SK-N-SH (cell line): ENCODE results near the gene SETD7. TPM values are rescaled to one million over a fixed set of nuclear protein-coding genes. Genes with fewer than 3 reads are reported as not detected.

Source experiments
- CTCF ChIA-PET: fragments of 300-600, 350-600 bp; formaldehyde crosslinking; extraction: SDS; loops from one replicate; lab custom pipeline; 2021; lab: Yijun Ruan, JAX
- POLR2A ChIA-PET: fragments of 350-600 bp; sonication (Branson Sonifier 250); formaldehyde crosslinking; extraction: SDS; loops from one replicate; lab custom pipeline; 2020; ENCODE audit warnings: antibody characterized with exemption, inconsistent platforms; lab: Yijun Ruan, JAX
- DNase-seq: peaks from one replicate; pipeline ENCODE4 v3.0.0; 2012
- H2AFZ ChIP-seq: fragments of 200-600 bp; sonication (generic); 2 replicates; pipeline ENCODE4 v1.8.1; 2016; ENCODE audit warnings: antibody characterized with exemption, mild to moderate bottlenecking, low read depth
- H3F3A ChIP-seq: fragments of 200-600 bp; sonication (generic); replicated peaks from 2 replicates; pipeline ENCODE3; 2016; ENCODE audit warnings: antibody characterized with exemption, mild to moderate bottlenecking; ENCODE audit not compliant: insufficient read depth
- H3K27ac ChIP-seq, 2 experiments: fragments of 200-500 bp in 1 of 2; fragments of 200-600 bp in 1 of 2; sonication (Bioruptor generic) in 1 of 2; sonication (generic), shearing (Covaris generic) in 1 of 2; 2 replicates each; pipeline versions ENCODE4 v1.5.1 to v1.6.1; 2014 to 2016; ENCODE audit warnings: low read depth in 2 of 2, inconsistent platforms in 1 of 2, low read length in 1 of 2, mild to moderate bottlenecking in 1 of 2, mixed read lengths in 1 of 2
- H3K27me3 ChIP-seq: fragments of 200-600 bp; sonication (generic), shearing (Covaris generic); 2 replicates; pipeline ENCODE4 v1.6.1; 2016; ENCODE audit warnings: mixed run types; ENCODE audit not compliant: insufficient read depth
- H3K36me3 ChIP-seq, 2 experiments: fragments of 200-500 bp in 1 of 2; fragments of 200-600 bp in 1 of 2; sonication (Bioruptor generic) in 1 of 2; sonication (generic) in 1 of 2; replicated peaks in 1 of 2; 2 replicates each; pipeline versions ENCODE3 to v1.5.1; 2014 to 2016; ENCODE audit warnings: low read length in 1 of 2, mild to moderate bottlenecking in 1 of 2; ENCODE audit not compliant: insufficient read depth in 2 of 2, control insufficient read depth in 1 of 2
- H3K4me1 ChIP-seq, 2 experiments: fragments of 200-500 bp in 1 of 2; fragments of 200-600 bp in 1 of 2; sonication (Bioruptor generic) in 1 of 2; sonication (generic), shearing (Covaris generic) in 1 of 2; 2 replicates each; pipeline versions ENCODE4 v1.5.1 to v1.6.1; 2014 to 2016; ENCODE audit warnings: low read depth in 1 of 2, low read length in 1 of 2, mixed run types in 1 of 2; ENCODE audit not compliant: insufficient read depth in 2 of 2, control insufficient read depth in 1 of 2
- H3K4me2 ChIP-seq: fragments of 200-600 bp; sonication (generic), shearing (Covaris generic); 2 replicates; pipeline ENCODE4 v1.6.1; 2017; ENCODE audit warnings: mixed run types
- H3K4me3 ChIP-seq, 2 experiments: fragments of 200-500 bp in 1 of 2; fragments of 200-600 bp in 1 of 2; sonication (Bioruptor generic) in 1 of 2; sonication (generic), shearing (Covaris generic) in 1 of 2; 2 replicates each; pipeline versions ENCODE4 v1.5.1 to v1.8.1; 2014 to 2016; ENCODE audit warnings: low read depth in 2 of 2, inconsistent platforms in 1 of 2, low read length in 1 of 2, mild to moderate bottlenecking in 1 of 2, mixed read lengths in 1 of 2, moderate library complexity in 1 of 2
- H3K79me2 ChIP-seq: fragments of 200-600 bp; sonication (generic); 2 replicates; pipeline ENCODE4 v1.8.1; 2017; ENCODE audit warnings: mild to moderate bottlenecking; ENCODE audit not compliant: insufficient read depth
- H3K9ac ChIP-seq: fragments of 200-600 bp; sonication (generic); 2 replicates; pipeline ENCODE4 v1.6.1; 2017; ENCODE audit warnings: mixed run types
- H3K9me2 ChIP-seq: fragments of 200-600 bp; sonication (generic); 2 replicates; pipeline ENCODE4 v1.6.1; 2017; ENCODE audit warnings: mixed run types
- H3K9me3 ChIP-seq: fragments of 200-600 bp; sonication (generic); 2 replicates; pipeline ENCODE4 v1.6.1; 2017; ENCODE audit warnings: mixed run types, mild to moderate bottlenecking, moderate library complexity
- H4K20me1 ChIP-seq: fragments of 200-600 bp; sonication (generic); 2 replicates; pipeline ENCODE4 v1.6.1; 2017; ENCODE audit warnings: mild to moderate bottlenecking, mixed run types; ENCODE audit not compliant: insufficient read depth
- CHD2 ChIP-seq: fragments of 150-350 bp; IDR thresholded peaks from 2 replicates; pipeline ENCODE4 v1.6.1; 2018; ENCODE audit warnings: low read length; ENCODE audit not compliant: partially characterized antibody
- CTCF ChIP-seq: fragments of 200-600 bp; sonication (generic); IDR thresholded peaks from 2 replicates; pipeline ENCODE4 v1.6.1; 2017; ENCODE audit warnings: antibody characterized with exemption, mild to moderate bottlenecking, moderate library complexity
- EP300 ChIP-seq, 2 experiments: IDR thresholded peaks; 2 replicates each; pipeline versions ENCODE4 v1.4.0 to v1.6.1; 2012; ENCODE audit warnings: borderline replicate concordance in 1 of 2, low read depth in 1 of 2, low read length in 1 of 2
- EZH2phosphoT487 ChIP-seq: fragments of 200-600 bp; sonication (generic); IDR thresholded peaks from 2 replicates; pipeline ENCODE4 v1.6.1; 2017; ENCODE audit warnings: low read depth, mixed run types, mild to moderate bottlenecking, antibody characterized with exemption, moderate library complexity, borderline replicate concordance
- FOSL2 ChIP-seq: IDR thresholded peaks from 2 replicates; pipeline ENCODE4 v1.4.0; 2012; ENCODE audit warnings: low read depth, mild to moderate bottlenecking, moderate library complexity, borderline replicate concordance
- FOXJ3 ChIP-seq: sonication (generic); formaldehyde crosslinking; IDR thresholded peaks from 2 replicates; pipeline ENCODE4 v1.5.1; 2020; ENCODE audit warnings: mild to moderate bottlenecking, missing genetic modification reagents
- GABPA ChIP-seq: IDR thresholded peaks from 2 replicates; pipeline ENCODE4 v1.4.0; 2012; ENCODE audit warnings: low read depth, mild to moderate bottlenecking
- GATA2 ChIP-seq: sonication (generic); formaldehyde crosslinking; IDR thresholded peaks from 2 replicates; pipeline ENCODE4 v1.5.0; 2020; ENCODE audit warnings: mild to moderate bottlenecking, missing genetic modification reagents
- JUND ChIP-seq: IDR thresholded peaks from 2 replicates; pipeline ENCODE4 v1.4.0; 2012
- MAX ChIP-seq: IDR thresholded peaks from 2 replicates; pipeline ENCODE4 v1.4.0; 2012; ENCODE audit warnings: low read depth
- MEF2A ChIP-seq: IDR thresholded peaks from 2 replicates; pipeline ENCODE4 v1.4.0; 2012; ENCODE audit warnings: low read depth, borderline replicate concordance
- MXI1 ChIP-seq: IDR thresholded peaks from 2 replicates; pipeline ENCODE4 v1.6.1; 2012; ENCODE audit warnings: mild to moderate bottlenecking, low read depth, low read length, improper control_type of control experiment
- NRF1 ChIP-seq: IDR thresholded peaks from 2 replicates; pipeline ENCODE4 v1.6.1; 2012; ENCODE audit warnings: low read depth, mild to moderate bottlenecking, low read length
- RAD21 ChIP-seq: IDR thresholded peaks from 2 replicates; pipeline ENCODE4 v1.6.1; 2012; ENCODE audit warnings: mild to moderate bottlenecking, low read length
- RCOR1 ChIP-seq: fragments of 150-350 bp; IDR thresholded peaks from 2 replicates; pipeline ENCODE4 v1.6.1; 2017; ENCODE audit warnings: antibody characterized with exemption, low read length
- SIN3A ChIP-seq: IDR thresholded peaks from 2 replicates; pipeline ENCODE4 v1.6.1; 2012; ENCODE audit warnings: low read depth, mild to moderate bottlenecking, low read length, moderate library complexity, borderline replicate concordance
- SMC3 ChIP-seq: IDR thresholded peaks from 2 replicates; pipeline ENCODE4 v1.6.1; 2012; ENCODE audit warnings: low read depth, low read length, improper control_type of control experiment
- TAF1 ChIP-seq: IDR thresholded peaks from 2 replicates; pipeline ENCODE4 v1.6.1; 2012; ENCODE audit warnings: low read depth, mild to moderate bottlenecking, low read length, moderate library complexity, borderline replicate concordance
- TCF12 ChIP-seq: IDR thresholded peaks from 2 replicates; pipeline ENCODE4 v1.4.0; 2012
- USF1 ChIP-seq: IDR thresholded peaks from 2 replicates; pipeline ENCODE4 v1.4.0; 2012; ENCODE audit warnings: low read depth, borderline replicate concordance
- YY1 ChIP-seq: IDR thresholded peaks from 2 replicates; pipeline ENCODE4 v1.4.0; 2012; ENCODE audit warnings: low read depth, mild to moderate bottlenecking
- ZBTB33 ChIP-seq: IDR thresholded peaks from 2 replicates; pipeline ENCODE4 v1.4.0; 2012; ENCODE audit warnings: low read depth, borderline replicate concordance
- WGBS: methylation state at CpG from one replicate; pipeline ENCODE4 v1.1.6; 2017; ENCODE audit warnings: low lambda C conversion rate; 5-methylcytosine and 5-hydroxymethylcytosine counted together
- polyA plus RNA-seq, 3 experiments: library from polyadenylated mRNA; depleted of rRNA; stranded (reverse); fragments of >200 nt; gene quantifications; 2 replicates each; pipeline ENCODE4 v1.2.3, GENCODE V29; 2012

SETD7 gene
- polyA plus RNA-seq, 1 of the 3 experiments (the other 2 are of a cell fraction): 5.0 TPM

GRCh38 chr4:139501927-139502899, 53.8 kb downstream of the SETD7 start:
- no peaks in the 10 kb centered on the region for H3K27me3 ChIP-seq
- 90% methylated on average over 13 of the region's 13 CpGs for WGBS
- H2AFZ ChIP-seq: no peak overlapping the region
- H3K79me2 ChIP-seq: no peaks in the 10 kb centered on the region
- H4K20me1 ChIP-seq: no peaks in the 10 kb centered on the region
- no peaks in the 10 kb centered on the region for H3F3A ChIP-seq
- POLR2A ChIA-PET: no interaction called here
- H3K4me2 ChIP-seq: no peak overlapping the region
- H3K4me3 ChIP-seq: no peak overlapping the region
- no peak for DNase-seq
- H3K9me2 ChIP-seq: no peaks in the 10 kb centered on the region
- TF ChIP-seq TCF12: no peak
- no peak for TF ChIP-seq MEF2A
- no peak for TF ChIP-seq FOXJ3 (CRISPR knock-in tag)
- no peak for TF ChIP-seq SIN3A
- TF ChIP-seq RCOR1: no peak
- no peak for TF ChIP-seq TAF1
- TF ChIP-seq MXI1: no peak
- TF ChIP-seq SMC3: no peak
- TF ChIP-seq JUND: no peak
- no peak for TF ChIP-seq GABPA
- no peak for TF ChIP-seq CHD2
- no peak for TF ChIP-seq EP300 (IDR thresholded peaks at IDR 0.05; ENCODE audit: borderline replicate concordance in 1 of 2, low read depth in 1 of 2, low read length in 1 of 2)
- TF ChIP-seq USF1: no peak
- CTCF ChIA-PET: interaction anchor here (1.3 kb wide), 1 partner anchor 9 kb away, joined by 3 read pairs; no protein-coding TSS in a partner anchor
- no peaks in the 10 kb centered on the region; a peak in 1 of 4 replicates for H3K4me1 ChIP-seq
- no peak overlapping the region for H3K9ac ChIP-seq
- no peaks in the 10 kb centered on the region for H3K9me3 ChIP-seq
- no peak overlapping the region for H3K27ac ChIP-seq
- H3K36me3 ChIP-seq: peaks cover 0 to 3% of the 10 kb centered on the region in 2 experiments

- ChIA-PET CTCF (no interaction called here), POLR2A (no interaction called here)
- no peak overlapping the region for H2AFZ ChIP-seq
- H3K9ac ChIP-seq: no peak overlapping the region
- H3K4me1 ChIP-seq: no peaks in the 10 kb centered on the region; a peak in 1 of 4 replicates
- no peaks in the 10 kb centered on the region for H3K9me3 ChIP-seq
- H3K36me3 ChIP-seq: peaks cover 0 to 3% of the 10 kb centered on the region in 2 experiments
- no peak overlapping the region for H3K4me2 ChIP-seq
- H3K79me2 ChIP-seq: no peaks in the 10 kb centered on the region
- no peak overlapping the region for H3K27ac ChIP-seq
- WGBS: 86% methylated on average over 5 of the region's 6 CpGs
- H3K27me3 ChIP-seq: no peaks in the 10 kb centered on the region
- no peaks in the 10 kb centered on the region for H4K20me1 ChIP-seq
- no peak overlapping the region for H3K4me3 ChIP-seq
- H3K9me2 ChIP-seq: no peaks in the 10 kb centered on the region
- DNase-seq: no peak
- H3F3A ChIP-seq: no peaks in the 10 kb centered on the region
- TF ChIP-seq CTCF (no peak), MAX (no peak), JUND (no peak), EZH2phosphoT487 (no peak), GATA2 (CRISPR knock-in tag) (no peak), TCF12 (no peak), NRF1 (no peak), FOSL2 (no peak), RAD21 (no peak), ZBTB33 (no peak), USF1 (no peak), YY1 (no peak)
Measured at GRCh38 chr4:139501527-139501926, 54.5 kb downstream of the SETD7 start.
